ENCODE data around the gene PAM. TPM values are rescaled to one million over a fixed set of nuclear protein-coding genes. Genes with fewer than 3 reads are reported as not detected.

Gene PAM
- total RNA-seq, 1 experiment from 2014 or later, result 257 TPM

- no peaks in the 10 kb centered on the region for H3K27me3 ChIP-seq (ENCODE audit: insufficient read depth, low read length)
- no peak overlapping the region for H3K4me2 ChIP-seq (ENCODE audit: low read length)
- no peaks in the 10 kb centered on the region for H3K36me3 ChIP-seq (ENCODE audit: control insufficient read depth in 1 of 2, insufficient read depth in 2 of 2, low read length in 2 of 2)
- no peak for DNase-seq (ENCODE audit: low read depth, low spot score)
- H2AFZ ChIP-seq (ENCODE audit: low read depth, low read length, poor library complexity, severe bottlenecking), result no peak overlapping the region
- ChIA-PET POLR2A (no interaction called here), CTCF (no interaction called here), RAD21 (ENCODE audit: low non-redundant PET in 1 of 2, low total read pairs in 2 of 2, uncharacterized antibody in 2 of 2, unreplicated experiment in 2 of 2) (no interaction called here)
- peaks cover 86% of the 10 kb centered on the region for H3K79me2 ChIP-seq (ENCODE audit: insufficient read depth, low read length)
- H4K20me1 ChIP-seq (ENCODE audit: insufficient read depth), result no peaks in the 10 kb centered on the region
- H3K4me3 ChIP-seq (replicated peaks in 1 of 2; ENCODE audit: low read depth in 1 of 2, low read length in 2 of 2), result no peak overlapping the region
- no TSS peak for BruUV-seq (replicated peaks)
- no peaks in the 10 kb centered on the region for H3K9me2 ChIP-seq (ENCODE audit: insufficient read depth)
- TF ChIP-seq TCF7L2 (IDR thresholded peaks at IDR 0.05; ENCODE audit: borderline replicate concordance, extremely low read depth, insufficient read depth, insufficient read length) (no peak), POLR2AphosphoS5 (IDR thresholded peaks at IDR 0.05; ENCODE audit: low read depth, low read length) (no peak), RAD21 (IDR thresholded peaks at IDR 0.05; ENCODE audit: low read depth) (no peak)
- TF ChIP-seq, protein P1, sequence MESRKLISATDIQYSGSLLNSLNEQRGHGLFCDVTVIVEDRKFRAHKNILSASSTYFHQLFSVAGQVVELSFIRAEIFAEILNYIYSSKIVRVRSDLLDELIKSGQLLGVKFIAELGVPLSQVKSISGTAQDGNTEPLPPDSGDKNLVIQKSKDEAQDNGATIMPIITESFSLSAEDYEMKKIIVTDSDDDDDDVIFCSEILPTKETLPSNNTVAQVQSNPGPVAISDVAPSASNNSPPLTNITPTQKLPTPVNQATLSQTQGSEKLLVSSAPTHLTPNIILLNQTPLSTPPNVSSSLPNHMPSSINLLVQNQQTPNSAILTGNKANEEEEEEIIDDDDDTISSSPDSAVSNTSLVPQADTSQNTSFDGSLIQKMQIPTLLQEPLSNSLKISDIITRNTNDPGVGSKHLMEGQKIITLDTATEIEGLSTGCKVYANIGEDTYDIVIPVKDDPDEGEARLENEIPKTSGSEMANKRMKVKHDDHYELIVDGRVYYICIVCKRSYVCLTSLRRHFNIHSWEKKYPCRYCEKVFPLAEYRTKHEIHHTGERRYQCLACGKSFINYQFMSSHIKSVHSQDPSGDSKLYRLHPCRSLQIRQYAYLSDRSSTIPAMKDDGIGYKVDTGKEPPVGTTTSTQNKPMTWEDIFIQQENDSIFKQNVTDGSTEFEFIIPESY (IDR thresholded peaks at IDR 0.05; ENCODE audit: extremely low read depth, insufficient replicate concordance, low read length), result no peak
- TF ChIP-seq, protein P2, sequence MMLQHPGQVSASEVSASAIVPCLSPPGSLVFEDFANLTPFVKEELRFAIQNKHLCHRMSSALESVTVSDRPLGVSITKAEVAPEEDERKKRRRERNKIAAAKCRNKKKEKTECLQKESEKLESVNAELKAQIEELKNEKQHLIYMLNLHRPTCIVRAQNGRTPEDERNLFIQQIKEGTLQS (IDR thresholded peaks at IDR 0.05), result no peak
- peaks cover 35 to 56% of the 10 kb centered on the region in 2 experiments for H3K4me1 ChIP-seq (ENCODE audit: control insufficient read depth in 1 of 2, insufficient read depth in 2 of 2, low read length in 2 of 2)
- intact Hi-C loops (cut with micrococcal nuclease), result no loop called here
- no peak for ATAC-seq
- no peaks in the 10 kb centered on the region for H3K9me3 ChIP-seq (ENCODE audit: control insufficient read depth in 1 of 2, insufficient read depth in 1 of 2, low read depth in 1 of 2, low read length in 2 of 2)
- H3K27ac ChIP-seq (ENCODE audit: low read depth, low read length), result no peak overlapping the region
- H3K9ac ChIP-seq (ENCODE audit: low read length), result no peak overlapping the region
These were observed 4.2 kb downstream of the PAM start for GRCh38 chr5:102759289-102759688.

DNA sequence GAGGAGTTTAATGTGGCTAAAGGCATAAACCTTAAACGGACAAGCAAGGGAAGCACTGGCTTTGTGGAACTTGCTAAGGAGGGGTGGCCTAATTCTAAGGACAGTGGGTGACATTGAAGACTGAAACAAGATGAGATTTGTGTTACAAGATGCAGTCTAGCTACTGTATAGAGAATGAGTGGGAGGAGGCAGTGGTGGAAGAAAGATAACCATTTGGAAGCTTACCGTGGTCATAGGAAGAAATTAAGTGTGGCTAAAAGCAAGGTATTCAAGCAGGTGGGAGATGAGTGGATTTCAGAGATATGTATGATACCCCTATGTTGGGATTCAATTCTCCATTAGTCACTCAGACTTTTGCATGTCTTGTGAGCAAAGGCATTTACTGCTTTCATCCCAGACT lies 4.6 kb downstream of the PAM start:
- H3K9me3 ChIP-seq (ENCODE audit: control insufficient read depth in 1 of 2, insufficient read depth in 1 of 2, low read depth in 1 of 2, low read length in 2 of 2), result no peaks in the 10 kb centered on the region
- POLR2A ChIA-PET, result no interaction called here
- intact Hi-C loops (cut with micrococcal nuclease), result no loop called here
- ATAC-seq, result no peak
- RAD21 ChIA-PET (ENCODE audit: low non-redundant PET in 1 of 2, low total read pairs in 2 of 2, uncharacterized antibody in 2 of 2, unreplicated experiment in 2 of 2), result no interaction called here
- no peaks in the 10 kb centered on the region for H3K27me3 ChIP-seq (ENCODE audit: insufficient read depth, low read length)
- TF ChIP-seq YY1 (IDR thresholded peaks at IDR 0.05; ENCODE audit: extremely low read depth, insufficient replicate concordance, low read depth, low read length) (no peak), EGR1 (IDR thresholded peaks at IDR 0.05; ENCODE audit: low read depth) (no peak), EZH2phosphoT487 (IDR thresholded peaks at IDR 0.05; ENCODE audit: borderline replicate concordance) (no peak), SIN3A (IDR thresholded peaks at IDR 0.05; ENCODE audit: low read depth) (no peak), ZNF274 (IDR thresholded peaks at IDR 0.05; ENCODE audit: low read depth, low read length) (no peak), RAD21 (IDR thresholded peaks at IDR 0.05; ENCODE audit: low read depth) (no peak), POLR2AphosphoS5 (IDR thresholded peaks at IDR 0.05; ENCODE audit: low read depth, low read length) (no peak), TCF7L2 (IDR thresholded peaks at IDR 0.05; ENCODE audit: borderline replicate concordance, extremely low read depth, insufficient read depth, insufficient read length) (no peak)
- TF ChIP-seq, protein P3, sequence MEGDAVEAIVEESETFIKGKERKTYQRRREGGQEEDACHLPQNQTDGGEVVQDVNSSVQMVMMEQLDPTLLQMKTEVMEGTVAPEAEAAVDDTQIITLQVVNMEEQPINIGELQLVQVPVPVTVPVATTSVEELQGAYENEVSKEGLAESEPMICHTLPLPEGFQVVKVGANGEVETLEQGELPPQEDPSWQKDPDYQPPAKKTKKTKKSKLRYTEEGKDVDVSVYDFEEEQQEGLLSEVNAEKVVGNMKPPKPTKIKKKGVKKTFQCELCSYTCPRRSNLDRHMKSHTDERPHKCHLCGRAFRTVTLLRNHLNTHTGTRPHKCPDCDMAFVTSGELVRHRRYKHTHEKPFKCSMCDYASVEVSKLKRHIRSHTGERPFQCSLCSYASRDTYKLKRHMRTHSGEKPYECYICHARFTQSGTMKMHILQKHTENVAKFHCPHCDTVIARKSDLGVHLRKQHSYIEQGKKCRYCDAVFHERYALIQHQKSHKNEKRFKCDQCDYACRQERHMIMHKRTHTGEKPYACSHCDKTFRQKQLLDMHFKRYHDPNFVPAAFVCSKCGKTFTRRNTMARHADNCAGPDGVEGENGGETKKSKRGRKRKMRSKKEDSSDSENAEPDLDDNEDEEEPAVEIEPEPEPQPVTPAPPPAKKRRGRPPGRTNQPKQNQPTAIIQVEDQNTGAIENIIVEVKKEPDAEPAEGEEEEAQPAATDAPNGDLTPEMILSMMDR (IDR thresholded peaks at IDR 0.05 in 2 of 3, conservative IDR thresholded peaks at IDR 0.05 in 1 of 3; ENCODE audit: borderline replicate concordance in 1 of 3, insufficient read depth in 1 of 3, low read depth in 2 of 3, low read length in 2 of 3), result no peak
- peaks cover 86% of the 10 kb centered on the region for H3K79me2 ChIP-seq (ENCODE audit: insufficient read depth, low read length)
- no peak overlapping the region for H3K4me2 ChIP-seq (ENCODE audit: low read length)
- no peak for DNase-seq (ENCODE audit: low read depth, low spot score)
- BruUV-seq (replicated peaks), result no TSS peak
- H3K36me3 ChIP-seq (ENCODE audit: control insufficient read depth in 1 of 2, insufficient read depth in 2 of 2, low read length in 2 of 2), result no peaks in the 10 kb centered on the region
- H3K27ac ChIP-seq (ENCODE audit: low read depth, low read length), result no peak overlapping the region
- no peak overlapping the region for H3K4me3 ChIP-seq (replicated peaks in 1 of 2; ENCODE audit: low read depth in 1 of 2, low read length in 2 of 2)
- H3K9me2 ChIP-seq (ENCODE audit: insufficient read depth), result no peaks in the 10 kb centered on the region
- no peak overlapping the region for H3K9ac ChIP-seq (ENCODE audit: low read length)
- no peak overlapping the region for H2AFZ ChIP-seq (ENCODE audit: low read depth, low read length, poor library complexity, severe bottlenecking)
- H4K20me1 ChIP-seq (ENCODE audit: insufficient read depth), result no peaks in the 10 kb centered on the region
- CTCF ChIA-PET, result no interaction called here
- peaks cover 33 to 52% of the 10 kb centered on the region in 2 experiments for H3K4me1 ChIP-seq (ENCODE audit: control insufficient read depth in 1 of 2, insufficient read depth in 2 of 2, low read length in 2 of 2)
